ENCODE data around the gene VWA3A. TPM values are rescaled to one million over a fixed set of nuclear protein-coding genes. Genes with fewer than 3 reads are reported as not detected.
A peak's percentile ranks its signal among the peaks of the same experiment; 100 is the strongest.

The VWA3A gene
- total RNA-seq, 2 experiments from 2014 or later = 0.15 to 0.20 TPM

- Mint-ChIP-seq H3K36me3 (ENCODE audit: low read depth) (peaks cover 13% of the 10 kb centered on the region), H3K27me3 (no peaks in the 10 kb centered on the region), H3K9me3 (no peaks in the 10 kb centered on the region), H3K4me3 (peak within 1 kb of the TSS; percentile 93), H3K4me1 (peaks cover 33% of the 10 kb centered on the region), H3K27ac (peak within 1 kb of the TSS; percentile 83)
- ChIA-PET CTCF (interaction anchor here (0.6 to 6.9 kb wide), 12 partner anchors 11 to 199 kb away, joined by 3 to 48 read pairs (median 4); partner anchors contain the start of gene POLR3E), POLR2A (interaction anchor here (0.8 to 1.0 kb wide), 2 partner anchors 95 to 118 kb away, joined by 3 to 4 read pairs; no protein-coding TSS in a partner anchor)
- peak; percentile 83 for DNase-seq
Observed at GRCh38 chr16:22206013-22206841, 113.9 kb downstream of the VWA3A start, which contains the start of gene EEF2K. Gene EEF2K (plus strand): TSS chr16:22206278. CDS start chr16:22225730, 19,452 bp downstream.

Other genes starting within 250 kb of the VWA3A start
- gene NPIPB4, start 234.8 kb upstream of the VWA3A start, total RNA-seq = 100 to 1,000 TPM; 148 to 169 TPM
- 100 to 1,000 TPM; 198 to 231 TPM for gene UQCRC2, start 139.2 kb upstream of the VWA3A start, total RNA-seq
- gene PDZD9, start 91.4 kb upstream of the VWA3A start, total RNA-seq = not detected
- gene MOSMO, start 84.4 kb upstream of the VWA3A start, total RNA-seq = 10 to 100 TPM; 10.7 to 11.9 TPM
- gene SDR42E2, start 70.0 kb downstream of the VWA3A start, total RNA-seq = under 1 TPM in 1 of 2 experiments, not detected in 1; 0.22 TPM
- 10 to 100 TPM; 21.9 to 23.8 TPM for gene EEF2K, start 113.7 kb downstream of the VWA3A start, total RNA-seq
- 10 to 100 TPM; 52.4 to 54.3 TPM for gene POLR3E, start 204.9 kb downstream of the VWA3A start, total RNA-seq